OCI-M2 (cell line): ENCODE measurements around the gene SMIM24.

Experiments used
- DNase-seq: peaks from one replicate; lab custom pipeline; 2025; ENCODE audit not compliant: unreplicated experiment; lab: John Stamatoyannopoulos, UW

Gene SMIM24

GRCh38 chr19:3499738-3500428 lies 19.6 kb upstream of the SMIM24 start:
- DNase-seq, result no peak

GRCh38 chr19:3497757-3498520 lies 17.6 kb upstream of the SMIM24 start:
- DNase-seq, result no peak

- DNase-seq, result no peak
Observed at GRCh38 chr19:3496392-3497273, 16.3 kb upstream of the SMIM24 start.

- DNase-seq, result no peak
Observed at GRCh38 chr19:3494559-3494958, 14.2 kb upstream of the SMIM24 start.

DNA sequence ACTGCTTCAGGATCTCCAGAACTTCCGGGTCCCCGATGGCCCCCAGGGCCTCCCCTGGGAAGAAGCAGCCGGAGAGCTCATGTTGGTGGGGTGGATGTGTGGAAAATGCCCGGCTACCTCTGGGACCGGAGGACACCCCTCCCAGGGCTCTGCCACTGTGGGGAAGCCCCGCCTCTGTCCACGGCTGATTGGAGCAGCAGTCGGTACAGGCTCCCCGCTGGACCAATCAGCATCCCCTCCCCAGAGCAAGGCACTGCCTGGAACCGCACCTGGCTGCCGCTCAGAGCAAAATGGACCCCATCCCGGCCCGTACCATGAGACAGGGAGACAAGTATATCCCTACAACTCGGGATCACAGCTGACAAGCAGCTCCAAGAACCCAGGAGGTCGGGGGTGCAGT lies 13.7 kb upstream of the SMIM24 start:
- no peak for DNase-seq

- DNase-seq, result no peak
Observed at GRCh38 chr19:3493651-3494050, 13.3 kb upstream of the SMIM24 start.

- no peak for DNase-seq
Observed at GRCh38 chr19:3492919-3493318, 12.6 kb upstream of the SMIM24 start.

DNA sequence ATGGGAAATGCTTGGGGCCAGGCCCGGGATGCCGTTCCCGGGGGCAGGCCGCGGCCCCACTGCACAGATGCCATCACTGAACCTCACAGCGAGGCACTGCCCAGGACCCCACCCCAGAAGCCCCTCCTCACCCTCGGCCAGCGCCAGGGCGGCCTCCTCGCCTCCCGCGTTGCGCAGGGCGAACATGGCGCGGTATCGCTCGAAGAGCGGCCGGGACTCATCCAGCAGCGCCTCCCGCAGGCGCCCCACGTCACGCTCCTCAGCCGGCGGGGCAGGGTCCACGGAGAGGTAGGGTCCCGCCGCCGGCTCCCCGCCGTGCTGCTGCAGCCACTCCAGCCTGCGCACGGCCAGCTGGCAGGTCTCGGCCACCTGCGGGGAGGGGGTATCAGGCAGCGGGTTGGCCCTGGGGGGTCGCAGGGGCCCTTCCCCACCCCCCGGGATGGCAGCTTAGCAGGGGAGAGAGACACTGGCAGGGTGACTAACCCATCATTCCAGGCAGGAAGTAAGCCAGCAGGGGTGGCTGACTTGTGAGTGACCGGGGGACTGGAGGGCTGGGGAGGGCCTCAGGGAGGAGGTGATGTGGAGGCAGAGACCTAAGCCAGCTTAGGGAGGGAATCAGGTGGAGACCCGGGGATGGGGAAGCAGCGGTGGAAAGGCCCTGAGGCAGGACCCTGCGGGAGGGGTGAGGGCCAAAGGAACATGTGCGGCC lies 12.0 kb upstream of the SMIM24 start:
- DNase-seq, result no peak

GRCh38 chr19:3491396-3492119 lies 11.2 kb upstream of the SMIM24 start:
- DNase-seq, result no peak

- DNase-seq, result no peak
Observed at GRCh38 chr19:3483226-3483628, 2.9 kb upstream of the SMIM24 start, which contains the start of gene SMIM44. TSS of gene SMIM44 (minus strand) at chr19:3483441. CDS start at chr19:3483403, 38 bp downstream.

DNA sequence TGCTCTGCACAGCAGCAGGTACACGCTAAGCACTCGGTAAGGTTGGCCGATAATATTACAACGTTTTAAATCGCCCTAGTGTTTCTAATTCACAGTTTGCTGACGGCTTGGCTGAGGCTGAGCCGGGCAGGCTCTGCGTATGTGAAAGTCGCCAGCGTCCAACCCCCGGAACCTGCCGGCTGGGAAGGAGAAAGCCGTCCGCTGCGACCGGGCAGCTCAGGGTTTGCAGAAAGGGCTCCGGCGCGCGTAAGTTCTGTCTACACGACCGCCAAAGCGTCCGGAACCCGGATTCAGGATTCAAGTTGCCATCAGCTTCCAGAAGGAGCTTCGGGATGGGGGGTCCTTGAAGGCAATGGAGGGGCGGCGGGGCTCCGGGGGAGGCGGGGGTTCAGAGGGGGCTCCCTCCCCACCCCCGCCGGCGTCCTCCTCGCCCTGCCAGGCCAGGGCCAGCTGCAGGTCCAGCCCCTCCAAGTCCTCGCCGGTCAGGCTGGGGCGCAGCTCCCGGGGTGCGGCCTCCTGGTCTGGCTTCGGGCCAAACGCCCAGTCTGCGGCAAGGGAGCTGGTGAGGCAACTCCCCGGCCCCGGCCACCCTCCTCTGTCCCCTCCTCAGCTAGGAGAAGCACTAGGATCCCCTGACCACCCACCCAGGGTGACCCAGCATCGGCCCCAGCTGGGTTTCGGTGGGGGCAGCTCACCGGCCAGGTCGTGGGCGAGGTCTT lies 2.3 kb upstream of the SMIM24 start:
- DNase-seq, result no peak

DNA sequence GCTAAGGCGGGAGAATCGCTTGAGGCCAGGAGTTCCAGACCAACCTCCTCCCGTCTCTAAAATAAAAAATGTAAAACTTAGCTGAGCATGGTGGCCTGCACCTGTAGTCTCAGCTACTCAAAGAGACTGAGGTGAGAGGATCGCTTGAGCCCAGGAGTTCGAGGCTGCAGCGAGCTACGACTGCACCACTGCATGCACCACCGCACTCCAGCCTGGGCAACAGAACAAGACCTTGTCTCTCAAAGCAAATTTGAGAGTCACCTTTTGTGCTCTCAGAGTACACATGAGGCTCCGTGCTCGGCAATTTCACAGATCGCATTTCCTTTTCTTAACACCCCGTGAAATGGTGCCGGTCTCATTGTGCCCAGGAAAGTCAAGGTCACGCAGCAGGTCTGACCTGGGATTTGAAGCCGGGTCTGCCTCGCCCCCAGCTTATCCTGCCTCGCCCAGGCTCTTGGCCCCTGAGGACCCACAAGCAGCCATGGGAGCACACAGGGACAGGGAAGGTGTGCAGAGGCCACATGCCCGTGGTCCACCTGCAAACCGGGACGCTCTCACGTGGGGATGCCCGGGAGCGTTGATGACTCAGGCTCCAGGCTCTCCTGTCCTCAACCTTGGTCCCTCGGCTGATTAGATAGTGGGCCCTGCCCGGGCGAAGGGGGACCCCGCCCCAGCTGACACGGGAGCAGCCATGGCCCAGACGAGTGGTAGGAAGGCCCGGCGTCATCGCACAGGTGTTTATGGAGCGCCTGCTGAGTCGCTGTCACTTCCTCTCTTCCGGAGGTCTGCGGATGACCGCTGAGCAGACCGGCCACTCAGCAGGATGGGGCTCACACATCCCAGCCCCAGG lies 1.1 kb upstream of the SMIM24 start:
- DNase-seq, result no peak

- DNase-seq, result no peak
Observed at GRCh38 chr19:3479834-3480215, 500 bp downstream of the SMIM24 start.

GRCh38 chr19:3479177-3479833 lies 1.0 kb downstream of the SMIM24 start:
- no peak for DNase-seq

DNA sequence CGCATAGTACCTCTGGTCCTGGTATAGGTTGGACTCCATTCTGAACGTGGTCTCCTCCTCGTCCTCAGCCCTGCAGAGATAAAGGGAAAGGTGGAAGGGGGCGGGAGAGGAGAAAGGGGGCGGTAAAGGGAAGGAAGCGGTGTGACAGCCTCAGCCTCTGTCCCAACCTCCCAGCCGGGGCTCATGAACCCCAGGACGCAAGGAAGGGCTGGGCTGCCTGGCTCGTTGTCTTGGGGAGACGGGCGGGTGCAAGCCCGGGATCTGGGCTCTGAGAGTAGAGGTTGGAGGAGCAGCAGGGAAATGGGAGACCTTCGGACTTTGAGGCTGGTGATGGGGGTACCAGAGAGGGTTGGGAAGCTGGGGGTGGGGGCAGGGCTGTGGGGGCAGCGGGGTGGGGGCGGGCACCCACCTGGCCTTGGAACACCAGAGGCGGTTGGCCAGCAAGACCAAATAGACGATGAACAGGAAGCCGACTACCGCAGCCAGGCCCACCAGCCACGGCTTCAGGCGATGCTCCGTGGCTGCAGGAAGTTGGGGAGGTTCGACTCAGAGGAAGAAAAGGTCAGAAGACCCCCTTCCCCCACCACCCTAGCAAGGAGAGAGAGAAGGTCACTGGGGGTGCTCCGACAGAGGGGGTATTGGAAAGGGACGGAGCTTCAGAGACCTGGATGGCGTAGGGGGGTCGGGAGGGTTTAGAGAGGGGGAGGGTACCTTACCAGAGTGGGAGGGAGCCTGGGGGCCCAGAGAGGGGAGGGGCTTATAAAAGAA lies 1.7 kb downstream of the SMIM24 start:
- DNase-seq, result no peak

DNA sequence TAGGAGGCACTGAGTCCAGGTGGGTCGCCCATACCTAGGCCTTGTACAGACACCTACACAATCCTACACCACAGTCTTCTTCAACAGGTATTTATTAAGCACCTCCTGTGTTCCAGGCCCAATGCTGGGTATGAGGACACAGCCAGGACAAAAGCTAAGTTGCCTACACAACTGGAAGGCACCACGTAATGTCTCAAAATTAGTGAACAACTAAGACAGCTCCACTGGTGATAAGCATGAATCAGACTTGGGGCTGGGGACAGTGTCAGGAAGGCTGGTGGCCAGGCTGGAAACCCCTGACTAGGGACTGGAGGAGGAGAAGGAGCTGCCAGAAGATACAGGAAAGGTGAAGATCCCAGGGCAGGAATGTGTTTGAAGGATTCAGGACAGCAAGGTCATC lies 2.4 kb downstream of the SMIM24 start:
- no peak for DNase-seq

DNA sequence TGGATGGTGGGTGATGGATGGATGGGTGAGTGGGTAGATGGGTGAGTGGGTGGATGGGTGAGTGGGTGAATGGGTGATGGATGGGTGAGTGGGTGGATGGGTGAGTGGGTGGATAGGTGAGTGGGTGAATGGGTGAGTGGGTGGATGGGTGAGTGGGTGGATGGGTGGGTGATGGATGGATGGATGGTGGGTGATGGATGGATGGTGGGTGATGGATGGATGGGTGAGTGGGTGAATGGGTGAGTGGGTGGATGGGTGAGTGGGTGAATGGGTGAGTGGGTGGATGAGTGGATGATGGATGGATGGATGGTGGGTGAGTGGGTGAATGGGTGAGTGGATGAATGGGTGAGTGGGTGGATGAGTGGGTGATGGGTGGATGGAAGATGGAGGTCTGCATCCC lies 2.8 kb downstream of the SMIM24 start:
- no peak for DNase-seq

DNA sequence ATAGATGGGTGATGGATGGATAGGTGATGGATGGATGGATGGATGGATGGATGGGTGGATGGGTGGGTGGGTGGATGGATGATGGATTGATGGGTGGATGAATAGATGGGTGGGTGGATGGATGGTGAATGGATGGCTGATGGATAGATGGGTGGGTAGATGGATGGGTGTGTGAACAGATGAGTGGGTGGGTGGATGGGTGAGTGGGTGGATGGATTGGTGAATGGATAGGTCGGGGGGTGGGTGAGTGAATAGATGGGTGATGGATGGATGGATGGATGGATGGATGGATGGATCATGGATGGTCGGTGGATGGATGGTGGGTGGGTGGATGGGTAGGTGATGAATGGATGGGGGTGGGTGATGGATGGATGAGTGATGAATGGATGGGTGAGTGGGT lies 3.5 kb downstream of the SMIM24 start:
- DNase-seq, result no peak
